ENCODE data around the gene GNG3.
"Not testable (repeated sequence)": the region's sequence is repeated elsewhere in the genome, so short reads cannot be mapped to it uniquely, and the experiment has no call there.

The GNG3 gene

GRCh38 chr11:62716206-62716605, 8.7 kb downstream of the GNG3 start:
- DNase-seq (ENCODE audit: low read depth in 1 of 2, low spot score in 1 of 2) = no peak

GRCh38 chr11:62716816-62717215, 9.3 kb downstream of the GNG3 start:
- no peak for DNase-seq (ENCODE audit: low read depth in 1 of 2, low spot score in 1 of 2)

GRCh38 chr11:62719302-62719978, 12.0 kb downstream of the GNG3 start:
- DNase-seq (ENCODE audit: low read depth in 1 of 2, low spot score in 1 of 2) = no peak

DNA sequence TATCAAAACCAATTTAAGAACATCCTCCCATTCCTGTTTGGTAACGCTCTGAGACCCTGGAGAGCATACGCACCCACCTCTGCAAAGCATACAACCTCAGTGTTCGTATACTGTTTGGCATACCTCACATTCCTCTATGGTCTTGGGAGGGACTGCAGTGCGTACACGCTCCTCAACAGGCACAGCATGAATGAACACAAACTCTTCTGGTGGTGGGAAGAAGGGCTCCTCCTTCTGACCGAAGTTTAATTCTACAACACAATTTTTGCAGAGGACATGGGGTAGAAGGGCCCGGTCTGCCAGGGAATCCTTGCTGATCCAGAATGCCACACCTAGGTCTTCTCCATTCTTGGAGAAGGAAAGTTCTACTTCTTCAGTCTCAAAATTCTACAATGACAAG, 14.5 kb downstream of the GNG3 start:
- DNase-seq (ENCODE audit: low read depth in 1 of 2, low spot score in 1 of 2) = no peak

DNA sequence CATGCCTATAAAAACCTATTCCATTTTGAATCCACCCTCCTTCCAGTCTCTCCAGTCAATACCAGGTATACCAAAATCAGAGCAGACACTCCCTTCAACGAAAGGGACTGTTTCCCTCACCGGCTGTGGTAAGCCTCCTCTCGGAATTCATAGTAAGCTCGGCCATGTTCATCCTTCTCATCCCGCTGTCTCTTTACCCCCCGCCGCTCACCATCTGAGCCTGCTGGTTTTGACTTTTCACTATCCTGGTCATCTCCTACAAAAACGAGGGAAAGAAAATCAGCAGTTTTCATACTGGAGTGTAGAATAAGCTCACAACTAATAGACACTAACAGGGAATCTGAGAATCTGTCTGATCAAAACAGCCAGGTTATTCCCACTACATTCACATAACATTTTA, 16.7 kb downstream of the GNG3 start:
- DNase-seq (ENCODE audit: low read depth in 1 of 2, low spot score in 1 of 2) = no peak

DNA sequence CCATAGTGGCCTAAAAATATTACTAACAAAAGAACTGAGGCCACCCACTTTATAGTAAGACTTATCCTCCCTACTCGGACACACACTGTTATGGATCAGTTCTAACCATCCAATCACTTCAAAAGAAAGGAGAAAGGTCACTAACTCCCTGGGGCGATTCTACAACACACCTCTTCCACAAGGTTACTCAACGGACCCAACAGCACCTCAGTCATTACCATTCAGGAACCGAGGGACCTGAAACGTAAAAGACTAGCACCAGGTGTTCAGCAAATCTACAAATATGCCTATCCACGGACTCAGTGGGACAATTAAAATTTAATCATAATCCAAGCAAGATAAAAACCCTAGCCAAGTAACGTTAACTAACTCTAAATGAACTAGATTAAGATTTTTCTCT, 18.2 kb downstream of the GNG3 start:
- no peak for DNase-seq (ENCODE audit: low read depth in 1 of 2, low spot score in 1 of 2)

GRCh38 chr11:62726156-62726914, 18.9 kb downstream of the GNG3 start:
- DNase-seq (ENCODE audit: low read depth in 1 of 2, low spot score in 1 of 2) = no peak

DNA sequence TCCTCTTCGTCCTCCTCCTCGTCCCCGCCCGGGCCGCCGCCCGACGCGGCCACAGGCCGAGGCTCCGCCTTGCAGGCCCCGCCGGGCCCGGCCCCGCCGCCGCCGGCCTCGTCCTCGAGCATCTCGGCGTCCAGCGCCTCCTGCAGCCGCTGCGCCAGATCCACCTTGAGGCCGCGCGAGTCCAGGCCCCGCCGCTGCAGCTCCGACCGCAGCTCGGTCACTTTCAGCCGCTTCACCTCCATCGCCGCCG, 19.4 kb downstream of the GNG3 start:
- no peak for DNase-seq (ENCODE audit: low read depth in 1 of 2, low spot score in 1 of 2)

- DNase-seq (ENCODE audit: low read depth in 1 of 2, low spot score in 1 of 2) = peak; percentile 97
Measured at GRCh38 chr11:62727165-62727871, 19.8 kb downstream of the GNG3 start, which contains the start of gene HNRNPUL2. Gene HNRNPUL2 (minus strand): TSS chr11:62727457. CDS start chr11:62727156, 301 bp downstream.

DNA sequence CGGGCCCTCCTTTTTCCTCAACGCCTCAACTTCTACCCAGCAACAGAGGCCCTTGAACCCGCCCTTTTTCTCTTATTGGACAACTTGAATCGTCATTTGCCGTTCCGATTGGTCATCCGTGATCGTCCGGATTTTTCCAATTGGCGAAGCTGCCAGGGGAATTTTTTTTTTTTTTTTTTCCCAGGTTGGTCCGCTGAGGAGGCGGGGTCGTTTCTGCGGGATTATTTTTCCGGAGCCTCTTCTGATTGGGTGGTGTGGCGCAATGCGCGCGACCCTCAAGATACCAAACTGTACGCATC, 20.3 kb downstream of the GNG3 start:
- peak; percentile 40 to 62 for DNase-seq (ENCODE audit: low read depth in 1 of 2, low spot score in 1 of 2)

GRCh38 chr11:62728171-62728988, 20.9 kb downstream of the GNG3 start, which contains the start of gene TTC9C:
Gene TTC9C (plus strand): TSS chr11:62728486. CDS start chr11:62728849, 363 bp downstream.
- DNase-seq (ENCODE audit: low read depth in 1 of 2, low spot score in 1 of 2) = peak; percentile 61 to 70

DNA sequence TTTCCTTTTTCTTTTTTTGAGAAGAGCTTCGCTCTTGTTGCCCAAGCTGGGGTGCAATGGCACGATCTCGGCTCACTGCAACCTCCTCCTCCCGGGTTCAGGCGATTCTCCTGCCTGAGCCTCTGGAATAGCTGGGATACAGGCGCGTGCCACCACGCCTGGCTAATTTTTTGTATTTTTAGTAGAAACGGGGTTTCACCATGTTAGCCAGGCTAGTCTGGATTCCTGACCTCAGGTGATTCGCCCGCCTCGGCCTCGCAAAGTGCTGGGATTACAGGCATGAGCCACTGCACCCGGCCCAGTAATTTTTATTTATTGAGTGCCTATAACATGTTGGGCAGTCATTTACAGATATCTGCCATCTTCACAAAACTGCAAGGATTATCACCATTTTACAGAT, 22.6 kb downstream of the GNG3 start:
- DNase-seq (ENCODE audit: low read depth in 1 of 2, low spot score in 1 of 2) = not testable (repeated sequence)

- DNase-seq (ENCODE audit: low read depth in 1 of 2, low spot score in 1 of 2) = no peak
Measured at GRCh38 chr11:62732830-62733229, 25.4 kb downstream of the GNG3 start.

DNA sequence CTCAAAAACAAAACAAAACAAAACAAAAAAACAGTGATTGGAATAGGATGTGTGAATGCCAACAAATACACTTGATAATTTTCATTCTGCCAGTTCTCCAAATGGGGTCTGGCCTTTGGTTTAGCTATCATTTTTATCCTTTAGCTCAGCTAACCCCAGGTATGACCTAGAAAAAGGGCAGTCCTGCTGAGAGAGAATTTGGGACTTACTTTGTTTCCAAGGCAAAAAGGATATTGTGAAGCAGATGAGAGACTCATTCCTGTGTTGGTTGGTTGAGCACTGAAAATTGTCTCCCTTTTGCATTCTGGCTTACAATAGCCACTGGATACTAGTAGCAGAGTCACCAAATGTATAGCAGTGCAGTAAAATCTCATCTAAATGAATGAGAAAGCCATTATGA, 29.7 kb downstream of the GNG3 start:
- no peak for DNase-seq (ENCODE audit: low read depth in 1 of 2, low spot score in 1 of 2)

GRCh38 chr11:62747475-62748160, 40.1 kb downstream of the GNG3 start:
- DNase-seq (ENCODE audit: low read depth in 1 of 2, low spot score in 1 of 2) = no peak

- DNase-seq (ENCODE audit: low read depth in 1 of 2, low spot score in 1 of 2) = not testable (repeated sequence)
Measured at GRCh38 chr11:62749931-62750330, 42.5 kb downstream of the GNG3 start.

DNA sequence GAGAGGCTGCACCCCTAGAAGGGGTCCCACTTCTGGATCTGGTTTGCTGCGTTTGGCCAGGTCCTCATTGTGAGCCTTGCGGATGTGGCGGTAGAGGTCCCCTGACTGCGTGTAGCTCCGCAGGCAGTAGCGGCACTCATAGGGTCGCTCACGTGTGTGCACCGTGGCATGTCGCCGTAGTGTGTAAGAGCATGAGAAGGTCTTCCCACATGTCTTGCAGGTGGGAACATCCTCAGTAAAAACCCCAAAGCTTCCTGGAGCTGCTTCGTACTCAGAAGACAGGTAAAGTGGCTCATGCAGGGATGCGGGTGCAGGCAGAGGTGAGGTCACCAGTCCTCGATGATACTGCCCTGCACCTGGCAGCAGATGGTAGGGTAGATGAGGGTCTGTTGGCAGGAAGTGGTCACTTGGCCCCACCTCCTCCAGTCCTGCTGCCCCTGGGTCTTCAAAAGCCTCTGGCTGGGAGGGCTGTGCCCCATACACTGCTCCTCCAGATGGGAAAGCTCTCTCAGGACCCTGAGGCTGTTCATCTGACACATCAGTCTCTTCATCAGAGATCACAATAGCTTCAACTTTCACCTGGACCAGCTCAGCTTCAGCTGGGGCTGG, 44.8 kb downstream of the GNG3 start:
- no peak for DNase-seq (ENCODE audit: low read depth in 1 of 2, low spot score in 1 of 2)

DNA sequence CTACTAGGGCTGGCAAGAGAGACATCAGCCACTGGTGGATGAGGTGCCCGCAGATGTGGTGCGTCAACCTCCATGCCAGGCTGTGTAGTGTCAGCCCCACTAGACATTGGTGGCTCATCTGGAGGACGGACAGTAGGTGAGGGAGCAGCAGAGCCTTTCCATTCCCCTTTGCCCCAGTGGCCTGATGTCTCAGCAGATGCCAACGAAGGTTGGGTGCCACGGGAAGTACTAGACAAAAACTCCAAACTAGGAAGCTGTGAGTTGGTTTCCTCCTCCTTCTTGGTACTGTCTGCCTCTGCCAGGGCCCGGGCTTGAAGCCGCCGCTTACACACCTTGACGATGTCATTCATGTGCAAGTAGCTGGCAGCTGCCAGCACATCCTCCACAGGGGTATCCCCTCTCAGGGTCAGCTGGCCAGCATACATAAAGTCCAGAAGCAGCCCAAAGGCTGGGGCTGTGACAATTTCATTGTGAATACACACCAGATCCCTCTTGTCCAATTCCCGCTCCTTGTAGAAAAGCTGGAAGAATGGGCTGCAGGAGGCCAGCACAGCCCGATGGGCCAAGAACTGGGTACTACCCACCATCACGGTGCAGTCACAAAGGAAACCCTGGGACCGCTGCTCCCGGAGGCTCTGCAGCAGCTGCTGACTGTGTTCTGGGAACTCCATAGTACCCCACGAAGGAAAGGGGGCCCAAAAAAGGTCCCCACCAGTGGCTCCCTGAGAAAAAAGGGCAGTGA, 45.7 kb downstream of the GNG3 start:
- DNase-seq (ENCODE audit: low read depth in 1 of 2, low spot score in 1 of 2) = no peak

DNA sequence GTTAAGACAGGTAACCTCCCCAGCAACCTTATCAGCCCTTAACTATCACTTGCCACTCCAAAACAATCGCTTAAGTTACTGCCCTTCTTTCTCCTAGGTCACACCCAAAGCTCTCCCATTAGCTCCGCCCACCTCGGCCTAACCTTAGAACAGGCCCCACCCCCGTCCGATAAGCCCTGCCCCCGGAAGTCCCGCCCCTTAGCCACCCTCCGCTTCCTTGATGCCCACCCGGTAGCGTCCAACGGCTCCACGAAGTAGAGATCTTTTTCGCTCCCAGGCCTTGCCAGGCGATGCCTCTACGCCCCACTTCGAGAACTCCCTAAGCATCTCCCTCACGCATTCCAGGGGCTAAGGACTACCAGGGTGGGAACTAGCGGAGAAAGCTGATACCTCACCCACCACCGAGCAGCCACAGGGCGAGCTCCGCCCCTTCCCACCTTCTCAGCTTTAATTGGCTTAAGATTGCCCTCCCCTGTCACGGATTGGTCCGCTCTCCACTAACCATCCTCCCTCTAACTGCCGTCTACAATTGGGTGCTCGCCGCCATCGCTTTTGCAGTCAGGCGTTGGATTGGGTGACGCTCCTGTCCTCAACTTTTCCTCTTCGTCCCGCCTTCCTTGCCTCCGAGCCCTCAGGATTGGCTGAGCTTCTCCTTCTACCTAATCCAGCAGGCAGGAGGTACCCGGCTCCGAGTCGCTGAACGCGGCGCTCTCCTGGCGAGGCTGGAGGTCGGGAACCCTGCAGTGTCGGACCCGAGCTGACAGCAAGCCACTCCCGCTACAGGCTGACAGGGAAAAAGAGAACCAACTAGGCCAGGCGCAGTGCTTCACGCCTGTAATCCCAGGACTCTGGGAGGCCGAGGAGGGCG, 46.5 kb downstream of the GNG3 start, which contains the start of gene ZBTB3:
Gene ZBTB3 (minus strand): TSS at position 425 of the 868 bp plus-strand sequence. CDS start 496 bp downstream, outside the sequence.
- DNase-seq (ENCODE audit: low read depth in 1 of 2, low spot score in 1 of 2) = peak; percentile 90 to 91
